BJ (cell line): ENCODE measurements around the gene ANKRD42. TPM values are rescaled to one million over a fixed set of nuclear protein-coding genes. Genes with fewer than 3 reads are reported as not detected.

Experiments used
- CTCF ChIA-PET: fragments of 350-600 bp; formaldehyde crosslinking; extraction: SDS; loops from one replicate; lab custom pipeline; 2021; ENCODE audit warnings: antibody characterized with exemption, inconsistent platforms; lab: Yijun Ruan, JAX
- POLR2A ChIA-PET: fragments of 300-600 bp; sonication (Branson Sonifier 250); formaldehyde crosslinking; extraction: SDS; loops from one replicate; lab custom pipeline; 2021; ENCODE audit warnings: antibody characterized with exemption; lab: Charles Lee
- DNase-seq: peaks from one replicate; pipeline ENCODE4 v3.0.0-alpha.2; 2011; ENCODE audit warnings: low read depth
- H3K27me3 ChIP-seq: 2 replicates; pipeline ENCODE4 v1.6.0; 2011; ENCODE audit warnings: low read length; ENCODE audit not compliant: control insufficient read depth, insufficient read depth
- H3K36me3 ChIP-seq: 2 replicates; pipeline ENCODE4 v1.5.1; 2011; ENCODE audit warnings: low read length; ENCODE audit not compliant: control insufficient read depth, insufficient read depth
- H3K4me3 ChIP-seq: 2 replicates; pipeline ENCODE4 v1.5.1; 2011; ENCODE audit warnings: low read depth, mild to moderate bottlenecking, control low read depth, low read length
- CTCF ChIP-seq: IDR thresholded peaks from 2 replicates; pipeline ENCODE4 v1.5.1; 2011; ENCODE audit warnings: low read depth, mild to moderate bottlenecking, control low read depth, inconsistent platforms, low read length, moderate library complexity; ENCODE audit not compliant: insufficient read depth
- polyA plus RNA-seq: library from polyadenylated mRNA; depleted of rRNA; stranded (reverse); fragments of >200 nt; gene quantifications from 2 replicates; pipeline ENCODE4 v1.2.3, GENCODE V29; 2011

The ANKRD42 gene
- polyA plus RNA-seq, 1 experiment = 5.1 TPM

GRCh38 chr11:83235825-83236224 lies 42.3 kb downstream of the ANKRD42 start:
- Histone ChIP-seq H3K27me3 (no peaks in the 10 kb centered on the region), H3K36me3 (no peaks in the 10 kb centered on the region), H3K4me3 (no peak overlapping the region)
- ChIA-PET POLR2A (no interaction called here), CTCF (interaction anchor here (0.8 to 2.3 kb wide), 8 partner anchors 8 to 584 kb away, joined by 3 to 9 read pairs (median 4); no protein-coding TSS in a partner anchor)
- TF ChIP-seq CTCF = no peak
- no peak for DNase-seq

GRCh38 chr11:83238111-83238510 lies 44.6 kb downstream of the ANKRD42 start:
- TF ChIP-seq CTCF = no peak
- H3K36me3 ChIP-seq = no peaks in the 10 kb centered on the region
- ChIA-PET CTCF (interaction anchor here (1.1 to 2.4 kb wide), 4 partner anchors 12 to 337 kb away, joined by 3 to 13 read pairs (median 4); partner anchors contain the start of gene DDIAS), POLR2A (no interaction called here)
- H3K4me3 ChIP-seq = no peak overlapping the region
- no peaks in the 10 kb centered on the region for H3K27me3 ChIP-seq
- DNase-seq = no peak

- H3K27me3 ChIP-seq = no peaks in the 10 kb centered on the region
- H3K36me3 ChIP-seq = no peaks in the 10 kb centered on the region
- H3K4me3 ChIP-seq = no peak overlapping the region
- TF ChIP-seq CTCF = peak; percentile 69
- no peak for DNase-seq
- CTCF ChIA-PET = interaction anchor here (0.7 to 1.0 kb wide), 2 partner anchors 13 to 54 kb away, joined by 3 to 4 read pairs; no protein-coding TSS in a partner anchor
- POLR2A ChIA-PET = no interaction called here
Measured at GRCh38 chr11:83241291-83241946, 47.9 kb downstream of the ANKRD42 start.

GRCh38 chr11:83249445-83249844 lies 55.9 kb downstream of the ANKRD42 start:
- no peaks in the 10 kb centered on the region for H3K27me3 ChIP-seq
- ChIA-PET CTCF (interaction anchor here (0.5 to 3.1 kb wide), 27 partner anchors 7 to 532 kb away, joined by 3 to 29 read pairs (median 4); partner anchors contain the start of genes CCDC90B, DDIAS and PRCP), POLR2A (no interaction called here)
- H3K36me3 ChIP-seq = no peaks in the 10 kb centered on the region
- no peak for TF ChIP-seq CTCF
- H3K4me3 ChIP-seq = no peak overlapping the region
- DNase-seq = no peak

- ChIA-PET POLR2A (no interaction called here), CTCF (interaction anchor here (0.5 to 3.1 kb wide), 32 partner anchors 8 to 532 kb away, joined by 3 to 29 read pairs (median 4); partner anchors contain the start of genes CCDC90B, DDIAS and PRCP)
- TF ChIP-seq CTCF = peak; percentile 71
- H3K36me3 ChIP-seq = no peaks in the 10 kb centered on the region
- no peak overlapping the region for H3K4me3 ChIP-seq
- H3K27me3 ChIP-seq = no peaks in the 10 kb centered on the region
- DNase-seq = no peak
Measured at GRCh38 chr11:83249972-83250593, 56.6 kb downstream of the ANKRD42 start.
